Measurements from ENCODE around the gene TTC7B.

TTC7B gene

DNA sequence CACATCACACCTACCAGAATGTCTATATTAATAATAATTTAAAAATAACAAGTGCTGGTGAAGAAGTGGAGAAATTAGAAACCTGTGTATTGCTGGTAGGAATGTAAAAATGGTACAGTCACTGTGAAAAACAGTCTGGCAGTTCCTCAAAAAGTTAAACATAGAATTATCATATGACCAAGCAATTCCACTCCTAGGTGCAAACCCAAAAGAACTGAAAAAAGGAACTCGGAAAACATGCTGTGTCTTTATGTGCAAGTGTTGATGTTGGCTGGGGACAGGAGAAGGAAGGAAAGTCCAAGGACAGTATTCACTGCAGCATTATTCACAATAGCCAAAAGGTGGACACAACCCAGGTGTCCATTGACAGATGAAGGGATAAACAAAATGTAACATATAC is 146.5 kb downstream of the TTC7B start:
- H3K36me3 ChIP-seq (ENCODE audit: control insufficient read depth, insufficient read depth, low read length), result no peaks in the 10 kb centered on the region
- H3K4me3 ChIP-seq (ENCODE audit: low read depth, low read length), result no peak overlapping the region
- no peaks in the 10 kb centered on the region for H3K27me3 ChIP-seq (ENCODE audit: control insufficient read depth, insufficient read depth, low read length)
- no peak overlapping the region for H3K27ac ChIP-seq (ENCODE audit: low read depth, low read length)
- no peaks in the 10 kb centered on the region for H3K9me3 ChIP-seq (ENCODE audit: control insufficient read depth, insufficient read depth, low read length)
- no peaks in the 10 kb centered on the region for H3K4me1 ChIP-seq (ENCODE audit: control insufficient read depth, insufficient read depth, low read length)
- no peak overlapping the region for H3K9ac ChIP-seq (ENCODE audit: low read depth, low read length)

GRCh38 chr14:90666571-90666970 is 149.7 kb downstream of the TTC7B start:
- Histone ChIP-seq H3K36me3 (ENCODE audit: control insufficient read depth, insufficient read depth, low read length) (no peaks in the 10 kb centered on the region), H3K27ac (ENCODE audit: low read depth, low read length) (no peak overlapping the region), H3K4me3 (ENCODE audit: low read depth, low read length) (no peak overlapping the region), H3K9me3 (ENCODE audit: control insufficient read depth, insufficient read depth, low read length) (no peaks in the 10 kb centered on the region), H3K9ac (ENCODE audit: low read depth, low read length) (no peak overlapping the region), H3K27me3 (ENCODE audit: control insufficient read depth, insufficient read depth, low read length) (no peaks in the 10 kb centered on the region), H3K4me1 (ENCODE audit: control insufficient read depth, insufficient read depth, low read length) (peaks cover 9% of the 10 kb centered on the region)

DNA sequence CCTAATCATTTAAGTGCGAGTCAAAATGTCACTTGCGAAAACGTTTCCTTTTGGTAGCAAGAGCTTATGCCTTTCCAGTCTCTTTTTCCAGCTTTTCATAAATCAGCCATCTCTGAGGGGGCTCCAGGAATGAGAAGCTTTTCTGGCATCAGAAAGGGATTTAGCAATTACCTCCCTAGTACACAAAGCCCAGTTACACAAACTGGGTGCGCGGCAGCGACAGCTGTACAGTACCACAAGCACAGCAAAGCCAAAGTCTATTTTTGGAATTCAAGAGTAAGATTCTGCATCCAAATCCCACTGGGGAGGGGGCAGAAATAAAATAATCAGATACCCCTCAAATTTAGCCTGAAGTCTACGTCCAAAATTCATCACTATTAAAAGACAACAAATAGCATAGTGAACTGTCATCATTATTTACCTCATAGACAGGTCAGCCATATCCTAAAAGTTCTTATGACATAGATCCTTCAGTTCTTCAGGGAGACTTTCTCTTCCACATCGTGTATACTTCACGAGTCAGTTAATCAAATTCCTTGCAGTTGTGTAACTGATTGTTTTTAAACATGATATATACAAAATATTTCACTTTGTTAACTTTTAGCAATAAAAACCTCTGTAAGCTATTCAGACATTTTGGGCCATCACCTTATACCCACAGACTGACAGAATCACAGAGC is 150.8 kb downstream of the TTC7B start:
- Histone ChIP-seq H3K9me3 (ENCODE audit: control insufficient read depth, insufficient read depth, low read length) (no peaks in the 10 kb centered on the region), H3K36me3 (ENCODE audit: control insufficient read depth, insufficient read depth, low read length) (no peaks in the 10 kb centered on the region), H3K4me1 (ENCODE audit: control insufficient read depth, insufficient read depth, low read length) (peaks cover 16% of the 10 kb centered on the region), H3K27me3 (ENCODE audit: control insufficient read depth, insufficient read depth, low read length) (no peaks in the 10 kb centered on the region), H3K27ac (ENCODE audit: low read depth, low read length) (no peak overlapping the region), H3K4me3 (ENCODE audit: low read depth, low read length) (no peak overlapping the region), H3K9ac (ENCODE audit: low read depth, low read length) (no peak overlapping the region)

DNA sequence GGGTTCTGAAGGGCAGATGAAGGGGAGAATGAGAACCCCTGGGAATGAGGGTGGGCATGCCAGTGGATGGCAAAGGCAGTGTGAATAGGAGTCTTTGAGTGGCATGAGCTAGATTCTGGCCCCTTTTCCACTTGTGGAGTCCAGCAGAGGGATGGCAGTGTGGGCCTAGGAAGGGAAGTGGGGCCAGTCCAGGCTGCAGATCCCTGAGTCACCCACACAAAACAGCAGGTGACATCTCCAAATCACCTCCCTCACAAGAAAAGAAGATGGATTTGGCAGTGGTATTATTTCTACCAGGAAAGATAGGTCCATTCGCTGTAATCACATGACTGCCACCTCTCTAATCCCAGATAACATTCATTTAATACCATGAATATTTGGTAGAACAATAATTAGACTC is 151.3 kb downstream of the TTC7B start:
- no peak overlapping the region for H3K27ac ChIP-seq (ENCODE audit: low read depth, low read length)
- no peaks in the 10 kb centered on the region for H3K9me3 ChIP-seq (ENCODE audit: control insufficient read depth, insufficient read depth, low read length)
- no peaks in the 10 kb centered on the region for H3K27me3 ChIP-seq (ENCODE audit: control insufficient read depth, insufficient read depth, low read length)
- no peaks in the 10 kb centered on the region for H3K36me3 ChIP-seq (ENCODE audit: control insufficient read depth, insufficient read depth, low read length)
- no peak overlapping the region for H3K9ac ChIP-seq (ENCODE audit: low read depth, low read length)
- H3K4me3 ChIP-seq (ENCODE audit: low read depth, low read length), result no peak overlapping the region
- peaks cover 16% of the 10 kb centered on the region for H3K4me1 ChIP-seq (ENCODE audit: control insufficient read depth, insufficient read depth, low read length)

- Histone ChIP-seq H3K27ac (ENCODE audit: low read depth, low read length) (no peak overlapping the region), H3K27me3 (ENCODE audit: control insufficient read depth, insufficient read depth, low read length) (no peaks in the 10 kb centered on the region), H3K9ac (ENCODE audit: low read depth, low read length) (no peak overlapping the region), H3K36me3 (ENCODE audit: control insufficient read depth, insufficient read depth, low read length) (no peaks in the 10 kb centered on the region), H3K4me1 (ENCODE audit: control insufficient read depth, insufficient read depth, low read length) (peaks cover 16% of the 10 kb centered on the region), H3K9me3 (ENCODE audit: control insufficient read depth, insufficient read depth, low read length) (no peaks in the 10 kb centered on the region), H3K4me3 (ENCODE audit: low read depth, low read length) (no peak overlapping the region)
These were observed 152.6 kb downstream of the TTC7B start for GRCh38 chr14:90663680-90664079.

GRCh38 chr14:90663140-90663539 is 153.1 kb downstream of the TTC7B start:
- no peaks in the 10 kb centered on the region for H3K27me3 ChIP-seq (ENCODE audit: control insufficient read depth, insufficient read depth, low read length)
- no peak overlapping the region for H3K9ac ChIP-seq (ENCODE audit: low read depth, low read length)
- H3K27ac ChIP-seq (ENCODE audit: low read depth, low read length), result no peak overlapping the region
- H3K9me3 ChIP-seq (ENCODE audit: control insufficient read depth, insufficient read depth, low read length), result no peaks in the 10 kb centered on the region
- H3K36me3 ChIP-seq (ENCODE audit: control insufficient read depth, insufficient read depth, low read length), result no peaks in the 10 kb centered on the region
- H3K4me3 ChIP-seq (ENCODE audit: low read depth, low read length), result no peak overlapping the region
- H3K4me1 ChIP-seq (ENCODE audit: control insufficient read depth, insufficient read depth, low read length), result peaks cover 16% of the 10 kb centered on the region

GRCh38 chr14:90661866-90662265 is 154.4 kb downstream of the TTC7B start:
- Histone ChIP-seq H3K36me3 (ENCODE audit: control insufficient read depth, insufficient read depth, low read length) (no peaks in the 10 kb centered on the region), H3K27me3 (ENCODE audit: control insufficient read depth, insufficient read depth, low read length) (no peaks in the 10 kb centered on the region), H3K4me1 (ENCODE audit: control insufficient read depth, insufficient read depth, low read length) (peaks cover 16% of the 10 kb centered on the region), H3K4me3 (ENCODE audit: low read depth, low read length) (no peak overlapping the region), H3K27ac (ENCODE audit: low read depth, low read length) (no peak overlapping the region), H3K9me3 (ENCODE audit: control insufficient read depth, insufficient read depth, low read length) (no peaks in the 10 kb centered on the region), H3K9ac (ENCODE audit: low read depth, low read length) (no peak overlapping the region)

DNA sequence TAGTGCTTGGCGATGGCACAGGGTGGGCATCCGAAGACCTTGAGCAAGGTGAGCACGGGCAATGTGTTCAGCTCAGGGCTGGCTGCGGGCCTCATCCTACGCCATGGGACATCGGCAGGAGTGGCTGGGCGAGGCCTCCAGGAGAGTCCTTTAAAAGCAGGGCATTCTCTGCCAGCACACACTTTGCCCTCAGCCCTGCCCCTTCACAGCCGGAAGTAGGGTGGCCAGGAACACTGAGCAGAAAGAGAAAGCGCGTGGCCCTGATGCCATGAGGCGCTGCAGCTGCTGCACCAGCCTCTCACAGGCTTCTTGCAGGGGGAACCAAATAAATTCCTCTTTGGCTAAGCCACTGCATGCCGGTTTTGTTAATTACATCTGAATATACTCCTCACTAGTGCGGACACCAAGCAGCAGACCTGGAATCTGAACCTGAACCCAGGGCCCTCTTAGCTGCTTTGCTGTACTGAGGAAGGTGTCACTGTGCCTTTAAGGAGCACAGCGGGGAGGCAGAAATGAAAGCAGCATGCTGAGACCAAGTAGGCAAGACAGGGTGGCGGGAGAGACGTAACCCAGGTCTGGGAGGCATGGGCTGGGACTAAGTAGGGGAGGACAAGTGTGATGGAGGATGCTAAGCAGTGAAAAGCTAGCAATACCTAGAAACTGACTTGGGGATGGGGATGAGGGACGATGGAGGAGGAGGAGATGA is 155.2 kb downstream of the TTC7B start:
- H3K9me3 ChIP-seq (ENCODE audit: control insufficient read depth, insufficient read depth, low read length), result no peaks in the 10 kb centered on the region
- H3K27ac ChIP-seq (ENCODE audit: low read depth, low read length), result no peak overlapping the region
- no peak overlapping the region for H3K9ac ChIP-seq (ENCODE audit: low read depth, low read length)
- peaks cover 16% of the 10 kb centered on the region for H3K4me1 ChIP-seq (ENCODE audit: control insufficient read depth, insufficient read depth, low read length)
- no peaks in the 10 kb centered on the region for H3K27me3 ChIP-seq (ENCODE audit: control insufficient read depth, insufficient read depth, low read length)
- no peaks in the 10 kb centered on the region for H3K36me3 ChIP-seq (ENCODE audit: control insufficient read depth, insufficient read depth, low read length)
- no peak overlapping the region for H3K4me3 ChIP-seq (ENCODE audit: low read depth, low read length)

DNA sequence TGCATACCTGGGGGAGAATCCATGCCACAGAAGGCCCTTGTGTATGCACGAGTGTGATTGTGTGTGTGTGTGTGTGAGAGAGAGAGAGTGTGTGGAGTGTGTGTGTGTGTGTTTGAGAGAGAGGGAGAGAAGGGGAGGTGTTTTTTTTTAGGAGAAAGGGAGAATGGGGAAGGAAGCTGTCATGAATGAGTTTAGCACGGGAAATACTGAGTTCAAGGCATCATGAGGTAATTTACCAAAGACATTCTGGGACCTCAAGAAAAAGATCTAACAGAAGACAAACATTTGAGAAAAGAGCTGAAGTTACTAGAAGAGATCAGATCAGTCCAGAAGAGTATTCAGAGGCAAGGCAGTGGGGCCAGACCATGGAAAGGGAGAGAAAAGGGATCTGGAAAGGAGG is 157.1 kb downstream of the TTC7B start:
- Histone ChIP-seq H3K9ac (ENCODE audit: low read depth, low read length) (no peak overlapping the region), H3K27ac (ENCODE audit: low read depth, low read length) (no peak overlapping the region), H3K4me3 (ENCODE audit: low read depth, low read length) (no peak overlapping the region), H3K9me3 (ENCODE audit: control insufficient read depth, insufficient read depth, low read length) (no peaks in the 10 kb centered on the region), H3K27me3 (ENCODE audit: control insufficient read depth, insufficient read depth, low read length) (no peaks in the 10 kb centered on the region), H3K36me3 (ENCODE audit: control insufficient read depth, insufficient read depth, low read length) (no peaks in the 10 kb centered on the region), H3K4me1 (ENCODE audit: control insufficient read depth, insufficient read depth, low read length) (peaks cover 16% of the 10 kb centered on the region)

GRCh38 chr14:90658541-90658967 is 157.7 kb downstream of the TTC7B start:
- H3K9ac ChIP-seq (ENCODE audit: low read depth, low read length), result no peak overlapping the region
- H3K27ac ChIP-seq (ENCODE audit: low read depth, low read length), result no peak overlapping the region
- no peak overlapping the region for H3K4me3 ChIP-seq (ENCODE audit: low read depth, low read length)
- no peaks in the 10 kb centered on the region for H3K9me3 ChIP-seq (ENCODE audit: control insufficient read depth, insufficient read depth, low read length)
- H3K27me3 ChIP-seq (ENCODE audit: control insufficient read depth, insufficient read depth, low read length), result no peaks in the 10 kb centered on the region
- H3K4me1 ChIP-seq (ENCODE audit: control insufficient read depth, insufficient read depth, low read length), result peaks cover 16% of the 10 kb centered on the region
- no peaks in the 10 kb centered on the region for H3K36me3 ChIP-seq (ENCODE audit: control insufficient read depth, insufficient read depth, low read length)

DNA sequence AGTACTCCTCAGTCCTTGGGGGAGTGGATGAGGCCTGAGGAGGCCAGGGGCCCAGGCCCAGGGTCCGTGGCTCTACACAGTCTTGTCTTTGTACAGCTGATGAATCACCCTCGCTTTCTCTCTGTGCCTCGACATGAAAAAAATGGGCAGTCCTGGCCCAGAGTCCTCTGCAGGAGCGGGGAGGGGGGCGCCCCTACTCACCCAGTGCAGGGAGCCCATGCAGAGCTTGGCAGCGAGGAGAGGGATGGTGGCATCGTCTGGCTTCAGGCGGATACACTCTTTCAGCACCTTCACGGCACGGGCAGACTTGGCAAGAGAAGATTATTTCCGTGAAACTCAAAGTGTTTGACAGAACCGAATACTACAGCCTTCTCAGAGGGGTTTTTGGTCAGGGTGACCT is 159.3 kb downstream of the TTC7B start:
- H3K36me3 ChIP-seq (ENCODE audit: control insufficient read depth, insufficient read depth, low read length), result no peaks in the 10 kb centered on the region
- no peak overlapping the region for H3K4me3 ChIP-seq (ENCODE audit: low read depth, low read length)
- no peaks in the 10 kb centered on the region for H3K9me3 ChIP-seq (ENCODE audit: control insufficient read depth, insufficient read depth, low read length)
- H3K4me1 ChIP-seq (ENCODE audit: control insufficient read depth, insufficient read depth, low read length), result peaks cover 15% of the 10 kb centered on the region
- H3K27ac ChIP-seq (ENCODE audit: low read depth, low read length), result no peak overlapping the region
- no peaks in the 10 kb centered on the region for H3K27me3 ChIP-seq (ENCODE audit: control insufficient read depth, insufficient read depth, low read length)
- H3K9ac ChIP-seq (ENCODE audit: low read depth, low read length), result no peak overlapping the region

All from HUES48 (cell line).